ENCODE results near the gene FOXO1.

- TF ChIP-seq CTCF (IDR thresholded peaks at IDR 0.05) (no peak), POLR2A (IDR thresholded peaks at IDR 0.05) (no peak)
Observed at GRCh38 chr13:40533072-40533471, 133.4 kb downstream of the FOXO1 start.

All from esophagus squamous epithelium (tissue), 4 donors.